Activated CD4-positive, alpha-beta T cell treated with anti-CD3 and anti-CD28 coated beads, Interleukin-2, amount 10 ng/mL, durations not matched to agents 24 days and 14 days (primary cell): ENCODE data around the gene SLC25A48. TPM values are rescaled to one million over a fixed set of nuclear protein-coding genes. Genes with fewer than 3 reads are reported as not detected.
"Not testable (repeated sequence)": the region's sequence is repeated elsewhere in the genome, so short reads cannot be mapped to it uniquely, and the experiment has no call there.

Source experiments
- DNase-seq: peaks from one replicate; pipeline ENCODE4 v3.0.0; 2022
- H3K27ac Mint-ChIP-seq: one replicate; pipeline ENCODE4 v1.8.0; 2022; ENCODE audit warnings: mild to moderate bottlenecking, mixed read lengths
- H3K27me3 Mint-ChIP-seq: one replicate; pipeline ENCODE4 v1.8.0; 2022; ENCODE audit warnings: mixed read lengths
- H3K36me3 Mint-ChIP-seq: one replicate; pipeline ENCODE4 v1.8.0; 2022; ENCODE audit warnings: low read depth, mild to moderate bottlenecking, mixed read lengths
- H3K4me1 Mint-ChIP-seq: one replicate; pipeline ENCODE4 v1.8.0; 2021; ENCODE audit warnings: mixed read lengths
- H3K4me3 Mint-ChIP-seq: one replicate; pipeline ENCODE4 v1.8.0; 2022; ENCODE audit warnings: mild to moderate bottlenecking, moderate library complexity, mixed read lengths
- H3K9me3 Mint-ChIP-seq: one replicate; pipeline ENCODE4 v1.8.0; 2021; ENCODE audit warnings: mixed read lengths
- intact Hi-C: fragments of 100-400 bp; cut with micrococcal nuclease; formaldehyde crosslinking; loops from one replicate; pipeline ENCODE4 v1.15.1; 2023
- total RNA-seq: library from RNA; stranded (reverse); gene quantifications from 2 replicates; pipeline ENCODE4 v1.2.3, GENCODE V29; 2022

SLC25A48 gene
- total RNA-seq, 1 donor from 2014 or later = not detected

GRCh38 chr5:135833961-135834638 is 363 bp upstream of the SLC25A48 start:
- no peak overlapping the region for H3K27ac Mint-ChIP-seq
- H3K4me1 Mint-ChIP-seq = peaks cover 7% of the 10 kb centered on the region
- no peak for DNase-seq
- H3K9me3 Mint-ChIP-seq = peaks cover 2% of the 10 kb centered on the region
- no peaks in the 10 kb centered on the region for H3K36me3 Mint-ChIP-seq
- H3K4me3 Mint-ChIP-seq = no peak overlapping the region
- intact Hi-C loops = no loop called here
- H3K27me3 Mint-ChIP-seq = peaks cover 27% of the 10 kb centered on the region

GRCh38 chr5:135835766-135836165 is 1.3 kb downstream of the SLC25A48 start:
- no peak overlapping the region for H3K4me3 Mint-ChIP-seq
- peaks cover 3% of the 10 kb centered on the region for H3K9me3 Mint-ChIP-seq
- H3K27ac Mint-ChIP-seq = no peak overlapping the region
- intact Hi-C loops = no loop called here
- H3K4me1 Mint-ChIP-seq = peaks cover 4% of the 10 kb centered on the region
- H3K27me3 Mint-ChIP-seq = peaks cover 24% of the 10 kb centered on the region
- H3K36me3 Mint-ChIP-seq = no peaks in the 10 kb centered on the region
- no peak for DNase-seq

- H3K9me3 Mint-ChIP-seq, H3K27ac Mint-ChIP-seq, intact Hi-C loops, H3K4me1 Mint-ChIP-seq, H3K4me3 Mint-ChIP-seq, H3K36me3 Mint-ChIP-seq, DNase-seq: not testable (repeated sequence)
- H3K27me3 Mint-ChIP-seq = peaks cover 33% of the 10 kb centered on the region
These were observed 3.9 kb downstream of the SLC25A48 start for GRCh38 chr5:135838395-135838794.

GRCh38 chr5:135839566-135839965 is 5.1 kb downstream of the SLC25A48 start:
- H3K27me3 Mint-ChIP-seq = peaks cover 25% of the 10 kb centered on the region
- H3K4me1 Mint-ChIP-seq = peaks cover 1% of the 10 kb centered on the region
- H3K27ac Mint-ChIP-seq = no peak overlapping the region
- no peaks in the 10 kb centered on the region for H3K36me3 Mint-ChIP-seq
- no peak for DNase-seq
- intact Hi-C loops = no loop called here
- peaks cover 3% of the 10 kb centered on the region for H3K9me3 Mint-ChIP-seq
- H3K4me3 Mint-ChIP-seq = no peak overlapping the region

- no peak overlapping the region for H3K4me3 Mint-ChIP-seq
- H3K27ac Mint-ChIP-seq = no peak overlapping the region
- H3K36me3 Mint-ChIP-seq = no peaks in the 10 kb centered on the region
- H3K9me3 Mint-ChIP-seq = peaks cover 3% of the 10 kb centered on the region
- H3K4me1 Mint-ChIP-seq = peaks cover 1% of the 10 kb centered on the region
- H3K27me3 Mint-ChIP-seq = peaks cover 19% of the 10 kb centered on the region
- no peak for DNase-seq
- intact Hi-C loops = no loop called here
These were observed 6.5 kb downstream of the SLC25A48 start for GRCh38 chr5:135840959-135841358.

GRCh38 chr5:135842737-135843136 is 8.3 kb downstream of the SLC25A48 start:
- no peaks in the 10 kb centered on the region for H3K4me1 Mint-ChIP-seq
- H3K36me3 Mint-ChIP-seq = no peaks in the 10 kb centered on the region
- no peak for DNase-seq
- peaks cover 10% of the 10 kb centered on the region for H3K27me3 Mint-ChIP-seq
- intact Hi-C loops = no loop called here
- H3K9me3 Mint-ChIP-seq = peaks cover 3% of the 10 kb centered on the region
- no peak overlapping the region for H3K27ac Mint-ChIP-seq
- H3K4me3 Mint-ChIP-seq = no peak overlapping the region

- no peak for DNase-seq
- H3K4me3 Mint-ChIP-seq = no peak overlapping the region
- H3K4me1 Mint-ChIP-seq = no peaks in the 10 kb centered on the region
- peaks cover 10% of the 10 kb centered on the region for H3K27me3 Mint-ChIP-seq
- H3K27ac Mint-ChIP-seq = no peak overlapping the region
- intact Hi-C loops = no loop called here
- H3K36me3 Mint-ChIP-seq = no peaks in the 10 kb centered on the region
- H3K9me3 Mint-ChIP-seq = peaks cover 3% of the 10 kb centered on the region
These were observed 9.3 kb downstream of the SLC25A48 start for GRCh38 chr5:135843571-135844337.

- Mint-ChIP-seq H3K4me3 (no peak overlapping the region), H3K9me3 (no peaks in the 10 kb centered on the region), H3K27me3 (peaks cover 6% of the 10 kb centered on the region), H3K27ac (no peak overlapping the region), H3K36me3 (no peaks in the 10 kb centered on the region), H3K4me1 (no peaks in the 10 kb centered on the region)
- intact Hi-C loops = no loop called here
- DNase-seq = no peak
These were observed 11.8 kb downstream of the SLC25A48 start for GRCh38 chr5:135846311-135846710.

- DNase-seq = no peak
- Mint-ChIP-seq H3K27me3 (no peaks in the 10 kb centered on the region), H3K9me3 (no peaks in the 10 kb centered on the region), H3K27ac (no peak overlapping the region), H3K4me1 (no peaks in the 10 kb centered on the region), H3K36me3 (no peaks in the 10 kb centered on the region), H3K4me3 (no peak overlapping the region)
- intact Hi-C loops = no loop called here
These were observed 13.5 kb downstream of the SLC25A48 start for GRCh38 chr5:135847976-135848375.

GRCh38 chr5:135850231-135850630 is 15.8 kb downstream of the SLC25A48 start:
- no peaks in the 10 kb centered on the region for H3K36me3 Mint-ChIP-seq
- intact Hi-C loops = no loop called here

GRCh38 chr5:135850671-135851070 is 16.2 kb downstream of the SLC25A48 start:
- no peaks in the 10 kb centered on the region for H3K4me1 Mint-ChIP-seq

More at GRCh38 chr5:135850231-135850630, 15.8 kb downstream of the SLC25A48 start:
- Mint-ChIP-seq H3K9me3 (no peaks in the 10 kb centered on the region), H3K4me3 (no peak overlapping the region), H3K4me1 (no peaks in the 10 kb centered on the region), H3K27me3 (no peaks in the 10 kb centered on the region), H3K27ac (no peak overlapping the region)
- no peak for DNase-seq

GRCh38 chr5:135851186-135851914 is 16.9 kb downstream of the SLC25A48 start:
- no peak overlapping the region for H3K4me3 Mint-ChIP-seq
- no peak for DNase-seq

More at GRCh38 chr5:135850671-135851070, 16.2 kb downstream of the SLC25A48 start:
- intact Hi-C loops = no loop called here
- H3K36me3 Mint-ChIP-seq = no peaks in the 10 kb centered on the region
- H3K9me3 Mint-ChIP-seq = no peaks in the 10 kb centered on the region
- H3K27me3 Mint-ChIP-seq = no peaks in the 10 kb centered on the region
- no peak for DNase-seq
- H3K27ac Mint-ChIP-seq = no peak overlapping the region
- H3K4me3 Mint-ChIP-seq = no peak overlapping the region

GRCh38 chr5:135851915-135852845 is 17.7 kb downstream of the SLC25A48 start:
- no peaks in the 10 kb centered on the region for H3K4me1 Mint-ChIP-seq
- H3K36me3 Mint-ChIP-seq = no peaks in the 10 kb centered on the region
- H3K27ac Mint-ChIP-seq = no peak overlapping the region
- H3K9me3 Mint-ChIP-seq = no peaks in the 10 kb centered on the region
- no peak for DNase-seq
- intact Hi-C loops = no loop called here
- H3K4me3 Mint-ChIP-seq = no peak overlapping the region
- H3K27me3 Mint-ChIP-seq = no peaks in the 10 kb centered on the region

More at GRCh38 chr5:135851186-135851914, 16.9 kb downstream of the SLC25A48 start:
- Mint-ChIP-seq H3K36me3 (no peaks in the 10 kb centered on the region), H3K9me3 (no peaks in the 10 kb centered on the region), H3K27me3 (no peaks in the 10 kb centered on the region), H3K27ac (no peak overlapping the region), H3K4me1 (no peaks in the 10 kb centered on the region)
- intact Hi-C loops = no loop called here
